A549 (cell line): ENCODE data around the gene EMC6.

Source experiments
- CTCF ChIP-seq: fragments of >200 bp; sonication (Bioruptor Twin); formaldehyde crosslinking; IDR thresholded peaks from 3 replicates; pipeline ENCODE4 v1.5.1; 2016
- PHF8 ChIP-seq: fragments of 200-600 bp; sonication (generic); IDR thresholded peaks from 2 replicates; pipeline ENCODE4 v1.6.1; 2016; ENCODE audit warnings: low read depth, mild to moderate bottlenecking, antibody characterized with exemption, moderate library complexity, borderline replicate concordance
- POLR2A ChIP-seq: IDR thresholded peaks from 2 replicates; pipeline ENCODE4 v1.6.1; 2012; ENCODE audit warnings: mild to moderate bottlenecking, low read length

GRCh38 chr17:3692346-3692745 lies 23.7 kb downstream of the EMC6 start:
- TF ChIP-seq POLR2A (no peak), PHF8 (no peak), CTCF (no peak)
